H1 (cell line): ENCODE measurements around the gene GKAP1. TPM values are rescaled to one million over a fixed set of nuclear protein-coding genes. Genes with fewer than 3 reads are reported as not detected.

Experiments
- CTCF ChIA-PET: fragments of 300-600 bp; sonication (Branson Sonifier 250); formaldehyde crosslinking; loops from one replicate; lab custom pipeline; 2021; ENCODE audit not compliant: partially characterized antibody; lab: Charles Lee
- POLR2A ChIA-PET: fragments of 300-600 bp; sonication (Branson Sonifier 250); formaldehyde crosslinking; loops from one replicate; lab custom pipeline; 2021; ENCODE audit warnings: inconsistent platforms; ENCODE audit not compliant: partially characterized antibody; lab: Charles Lee
- DNase-seq, 2 experiments: peaks; one replicate each; pipeline versions ENCODE4 v3.0.0 to v3.0.0-alpha.2; 2010 to 2022; ENCODE audit warnings: low spot score in 2 of 2, low read depth in 1 of 2, mixed read lengths in 1 of 2
- FAIRE-seq: peaks from 2 replicates; lab custom pipeline; 2011; peaks lifted over from hg19 to GRCh38; lab: Jason Lieb, UNC
- H2AFZ ChIP-seq: 2 replicates; pipeline ENCODE4 v1.8.1; 2012; ENCODE audit warnings: low read length, inconsistent platforms
- H2AK5ac ChIP-seq: 2 replicates; pipeline ENCODE4 v1.6.1; 2013; ENCODE audit warnings: low read depth, low read length
- H2BK120ac ChIP-seq: replicated peaks from 2 replicates; pipeline ENCODE3; 2013; ENCODE audit warnings: low read depth, low read length, inconsistent platforms
- H2BK12ac ChIP-seq: 2 replicates; pipeline ENCODE4 v1.6.1; 2013; ENCODE audit warnings: low read depth, low read length
- H2BK15ac ChIP-seq: 2 replicates; pipeline ENCODE4 v1.6.1; 2013; ENCODE audit warnings: low read length
- H2BK20ac ChIP-seq: 2 replicates; pipeline ENCODE4 v1.6.1; 2013; ENCODE audit warnings: low read length
- H2BK5ac ChIP-seq: 2 replicates; pipeline ENCODE4 v1.6.1; 2013; ENCODE audit warnings: low read depth, low read length
- H3K14ac ChIP-seq: 2 replicates; pipeline ENCODE4 v1.6.1; 2013; ENCODE audit warnings: inconsistent platforms; ENCODE audit not compliant: insufficient read length
- H3K18ac ChIP-seq: 2 replicates; pipeline ENCODE4 v1.6.1; 2013; ENCODE audit warnings: low read length; ENCODE audit errors: extremely low read depth
- H3K23ac ChIP-seq: 2 replicates; pipeline ENCODE4 v1.6.1; 2013; ENCODE audit warnings: inconsistent platforms; ENCODE audit not compliant: insufficient read length
- H3K23me2 ChIP-seq: 2 replicates; pipeline ENCODE4 v1.6.1; 2013; ENCODE audit warnings: low read depth, low read length
- H3K27ac ChIP-seq: 2 replicates; pipeline ENCODE4 v1.6.1; 2011; ENCODE audit warnings: low read depth, low read length, inconsistent platforms
- H3K27me3 ChIP-seq, 4 experiments: replicated peaks in 1 of 4; 1 replicate in 1 of 4; 2 replicates in 3 of 4; pipeline versions ENCODE4 v1.6.1 to v1.8.1; 2011 to 2013; ENCODE audit warnings: low read length in 3 of 4, mild to moderate bottlenecking in 3 of 4, inconsistent platforms in 2 of 4, mixed read lengths in 2 of 4, moderate library complexity in 1 of 4; ENCODE audit not compliant: control insufficient read depth in 3 of 4, insufficient read depth in 3 of 4; ENCODE audit errors: extremely low read depth in 1 of 4
- H3K36me3 ChIP-seq, 4 experiments: 2 replicates each; pipeline versions ENCODE4 v1.6.1 to v1.8.1; 2011 to 2013; ENCODE audit warnings: mild to moderate bottlenecking in 4 of 4, low read length in 3 of 4, moderate library complexity in 2 of 4, control low read depth in 1 of 4, inconsistent platforms in 1 of 4; ENCODE audit not compliant: insufficient read depth in 4 of 4, control insufficient read depth in 2 of 4
- H3K4ac ChIP-seq: replicated peaks from 2 replicates; pipeline ENCODE3; 2013; ENCODE audit warnings: low read length, low read depth, mixed read lengths, inconsistent platforms; ENCODE audit not compliant: insufficient read length
- H3K4me1 ChIP-seq, 4 experiments: replicated peaks in 1 of 4; 1 replicate in 1 of 4; 2 replicates in 3 of 4; pipeline versions ENCODE4 v1.6.1 to v1.8.1; 2011 to 2013; ENCODE audit warnings: low read length in 3 of 4, inconsistent platforms in 2 of 4, mixed read lengths in 1 of 4; ENCODE audit not compliant: insufficient read depth in 4 of 4, control insufficient read depth in 3 of 4
- H3K4me2 ChIP-seq, 2 experiments: 2 replicates each; pipeline versions ENCODE4 v1.6.1 to v1.8.1; 2011 to 2013; ENCODE audit warnings: low read depth in 2 of 2, low read length in 2 of 2, control low read depth in 1 of 2, inconsistent platforms in 1 of 2, mild to moderate bottlenecking in 1 of 2; ENCODE audit not compliant: insufficient read depth in 1 of 2
- H3K4me3 ChIP-seq, 4 experiments: fragments of 200-600, 300-600 bp in 1 of 4; sonication (generic), shearing (Covaris generic), sonication (Bioruptor Twin) in 1 of 4; 2 replicates each; pipeline versions ENCODE4 v1.5.1 to v1.8.1; 2011 to 2016; ENCODE audit warnings: low read length in 4 of 4, low read depth in 3 of 4, control low read depth in 2 of 4, inconsistent platforms in 2 of 4, mild to moderate bottlenecking in 2 of 4, mixed read lengths in 1 of 4, moderate library complexity in 1 of 4; ENCODE audit not compliant: insufficient read depth in 2 of 4; ENCODE audit errors: extremely low read depth in 1 of 4
- H3K56ac ChIP-seq: replicated peaks from 2 replicates; pipeline ENCODE3; 2013; ENCODE audit warnings: low read depth, mild to moderate bottlenecking, mixed read lengths, low read length, inconsistent platforms; ENCODE audit not compliant: insufficient read length
- H3K79me1 ChIP-seq: 2 replicates; pipeline ENCODE4 v1.6.1; 2013; ENCODE audit warnings: low read depth, low read length, control low read depth
- H3K79me2 ChIP-seq, 2 experiments: 2 replicates each; pipeline versions ENCODE4 v1.6.1 to v1.8.1; 2012 to 2013; ENCODE audit warnings: low read length in 2 of 2, mild to moderate bottlenecking in 2 of 2, inconsistent platforms in 1 of 2; ENCODE audit not compliant: insufficient read depth in 2 of 2, control insufficient read depth in 1 of 2
- H3K9ac ChIP-seq, 4 experiments: replicated peaks in 1 of 4; 1 replicate in 1 of 4; 2 replicates in 3 of 4; pipeline versions ENCODE4 v1.6.1 to v1.8.1; 2011 to 2013; ENCODE audit warnings: low read depth in 3 of 4, low read length in 3 of 4, control low read depth in 2 of 4, mild to moderate bottlenecking in 2 of 4, moderate library complexity in 2 of 4, inconsistent platforms in 1 of 4; ENCODE audit errors: extremely low read depth in 1 of 4
- H3K9me3 ChIP-seq, 2 experiments: 2 replicates each; pipeline versions ENCODE4 v1.6.1 to v1.8.1; 2012 to 2013; ENCODE audit warnings: mild to moderate bottlenecking in 2 of 2, moderate library complexity in 2 of 2, control low read depth in 1 of 2, inconsistent platforms in 1 of 2, low read depth in 1 of 2, low read length in 1 of 2, mixed read lengths in 1 of 2; ENCODE audit not compliant: insufficient read depth in 2 of 2
- H4K20me1 ChIP-seq, 2 experiments: replicated peaks in 1 of 2; 2 replicates each; pipeline versions ENCODE3 to v1.8.1; 2011 to 2013; ENCODE audit warnings: inconsistent platforms in 2 of 2, low read length in 2 of 2, mild to moderate bottlenecking in 1 of 2; ENCODE audit not compliant: insufficient read depth in 2 of 2, control insufficient read depth in 1 of 2
- H4K5ac ChIP-seq: 2 replicates; pipeline ENCODE4 v1.6.1; 2013; ENCODE audit warnings: low read length, low read depth, mixed read lengths, inconsistent platforms; ENCODE audit not compliant: insufficient read length
- H4K8ac ChIP-seq: 2 replicates; pipeline ENCODE4 v1.8.0; 2013; ENCODE audit warnings: mild to moderate bottlenecking, moderate library complexity, low read length, inconsistent platforms; ENCODE audit not compliant: insufficient read depth; ENCODE audit errors: extremely low read depth
- H4K91ac ChIP-seq: replicated peaks from 2 replicates; pipeline ENCODE3; 2013; ENCODE audit warnings: low read length, mixed read lengths, inconsistent platforms; ENCODE audit not compliant: insufficient read length
- ATF2 ChIP-seq: IDR thresholded peaks from 2 replicates; pipeline ENCODE4 v1.6.1; 2012; ENCODE audit warnings: low read length, inconsistent platforms
- CBX5 ChIP-seq: fragments of 300-800, 300-1000 bp; sonication (generic); IDR thresholded peaks from 2 replicates; pipeline ENCODE4 v1.7.1; 2016; ENCODE audit warnings: antibody characterized with exemption, low read length, low read depth
- CBX8 ChIP-seq: fragments of 300-800, 300-1000 bp; sonication (generic); IDR thresholded peaks from 2 replicates; pipeline ENCODE4 v1.7.1; 2016; ENCODE audit warnings: low read depth, low read length, borderline replicate concordance
- CTBP2 ChIP-seq: IDR thresholded peaks from 2 replicates; pipeline ENCODE4 v1.7.0; 2011; ENCODE audit warnings: borderline replicate concordance, mild to moderate bottlenecking, moderate library complexity, mixed read lengths, low read length; ENCODE audit not compliant: insufficient read depth, insufficient read length
- FOSL1 ChIP-seq: IDR thresholded peaks from 2 replicates; pipeline ENCODE4 v1.6.1; 2011; ENCODE audit warnings: mild to moderate bottlenecking, low read depth, low read length, moderate library complexity; ENCODE audit not compliant: insufficient read depth
- POU5F1 ChIP-seq: IDR thresholded peaks from 2 replicates; pipeline ENCODE4 v1.6.1; 2011; ENCODE audit warnings: low read depth, mild to moderate bottlenecking, low read length, moderate library complexity
- RBBP5 ChIP-seq: IDR thresholded peaks from 2 replicates; pipeline ENCODE4 v1.7.1; 2012; ENCODE audit warnings: low read depth, mild to moderate bottlenecking, inconsistent platforms, low read length, moderate library complexity, borderline replicate concordance
- SUZ12 ChIP-seq: fragments of 200-600 bp; sonication (generic); IDR thresholded peaks from 2 replicates; pipeline ENCODE4 v1.6.1; 2012; ENCODE audit warnings: mild to moderate bottlenecking, inconsistent platforms, low read length, moderate library complexity, mixed read lengths
- TBP ChIP-seq: IDR thresholded peaks from 2 replicates; pipeline ENCODE4 v1.6.1; 2011; ENCODE audit warnings: low read depth, low read length, improper control_type of control experiment
- TEAD4 ChIP-seq: IDR thresholded peaks from 2 replicates; pipeline ENCODE4 v1.6.1; 2012; ENCODE audit warnings: low read depth, low read length, inconsistent platforms, mixed read lengths
- YY1 ChIP-seq: IDR thresholded peaks from 2 replicates; pipeline ENCODE4 v1.6.1; 2011; ENCODE audit warnings: low read depth, mild to moderate bottlenecking, low read length
- WGBS, 2 experiments: shearing (Covaris generic) in 1 of 2; methylation state at CpG; one replicate each; pipeline versions ENCODE4 v1.1.6 to v1.1.7; 2013 to 2015; ENCODE audit warnings: low lambda C conversion rate in 2 of 2, mixed read lengths in 2 of 2, inconsistent platforms in 1 of 2, low coverage in 1 of 2, missing lambda C conversion rate in 1 of 2; ENCODE audit not compliant: insufficient replicate concordance in 2 of 2, insufficient coverage in 1 of 2, insufficient read length in 1 of 2; ENCODE audit errors: extremely low coverage in 1 of 2, missing lambda C conversion rate in 1 of 2; 5-methylcytosine and 5-hydroxymethylcytosine counted together
- polyA plus RNA-seq, 7 experiments: library from polyadenylated mRNA; depleted of rRNA in 3 of 7; stranded (reverse) in 5 of 7; unstranded in 2 of 7; fragments of >200 nt in 5 of 7; fragments of 200-250 nt in 2 of 7; gene quantifications; 1 replicate in 5 of 7; 2 replicates in 1 of 7; 4 replicates in 1 of 7; pipeline versions ENCODE4 v1.2.1 to v1.2.3, GENCODE V29; 2011 to 2013; ENCODE audit warnings: missing spikeins in 2 of 7, mixed read lengths in 2 of 7
- total RNA-seq: library from RNA; stranded (reverse); fragmentation: NEBNext Ultra II Directional; extraction: Animal tissue kit (Norgen Biotek cat#: 25700); gene quantifications from 2 replicates; pipeline ENCODE4 v1.2.1, GENCODE V29; 2021
- TF ChIP-seq, protein P1 (sequence below): IDR thresholded peaks from 2 replicates; pipeline ENCODE4 v1.6.1; 2012; ENCODE audit warnings: inconsistent platforms

The GKAP1 gene
- total and polyA plus RNA-seq, 2 of the 8 experiments (the other 6 are each of a cell fraction or from before 2014, with no cell fraction given) = 0.97 to 5.3 TPM

DNA sequence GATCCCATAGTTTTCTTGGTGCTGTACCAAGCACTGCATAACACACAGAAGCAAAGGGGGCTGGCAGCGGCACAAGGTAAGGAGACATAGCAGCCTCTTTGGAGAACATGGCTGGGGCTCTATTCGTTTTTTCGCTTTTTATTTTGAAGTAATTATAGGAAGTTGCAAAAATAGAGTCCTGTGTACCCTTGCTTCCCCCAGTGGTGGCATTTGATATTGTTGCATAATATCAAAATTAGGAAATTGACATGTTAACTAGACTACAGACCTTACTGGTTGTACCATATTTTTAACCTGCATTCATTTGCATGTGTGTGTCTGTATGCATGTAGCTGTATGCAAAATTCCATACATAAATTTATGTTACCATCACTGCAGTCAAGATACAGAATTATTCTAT, 103.2 kb downstream of the GKAP1 start:
- Histone ChIP-seq H2AK5ac (no peak overlapping the region), H2AFZ (no peak overlapping the region), H3K56ac (no peak overlapping the region), H2BK5ac (no peak overlapping the region), H3K79me1 (no peaks in the 10 kb centered on the region), H2BK12ac (no peak overlapping the region), H4K91ac (no peak overlapping the region), H4K20me1 (no peaks in the 10 kb centered on the region), H3K27ac (no peak overlapping the region), H2BK15ac (no peak overlapping the region), H3K4ac (no peak overlapping the region), H3K18ac (no peak overlapping the region), H3K9ac (no peak overlapping the region), H4K5ac (no peak overlapping the region), H3K23ac (no peak overlapping the region), H3K79me2 (no peaks in the 10 kb centered on the region), H3K14ac (no peak overlapping the region), H3K36me3 (no peaks in the 10 kb centered on the region), H3K23me2 (no peaks in the 10 kb centered on the region; the same call in 1 of the 2 replicates), H3K4me2 (no peak overlapping the region), H2BK120ac (no peak overlapping the region), H2BK20ac (no peak overlapping the region), H3K27me3 (no peaks in the 10 kb centered on the region), H3K4me1 (no peaks in the 10 kb centered on the region), H4K8ac (no peak overlapping the region), H3K9me3 (peaks cover 0 to 2% of the 10 kb centered on the region in 2 experiments; a peak in 1 of 4 replicates), H3K4me3 (no peak overlapping the region)
- ChIA-PET POLR2A (no interaction called here), CTCF (interaction anchor here (1.3 kb wide), 1 partner anchor 33 kb away, joined by 3 read pairs; no protein-coding TSS in a partner anchor)
- no peak for DNase-seq
- 86% methylated on average over 3 of the region's 3 CpGs; no CpG with 5 or more reads in 1 of the 2 experiments for WGBS, 2 experiments
- FAIRE-seq = no peak
- TF ChIP-seq CBX8 (no peak), TBP (no peak), CTBP2 (no peak), SUZ12 (no peak), ATF2 (no peak), FOSL1 (no peak), CBX5 (no peak), POU5F1 (no peak), RBBP5 (no peak), TEAD4 (no peak), YY1 (no peak)
- TF ChIP-seq, protein P1, sequence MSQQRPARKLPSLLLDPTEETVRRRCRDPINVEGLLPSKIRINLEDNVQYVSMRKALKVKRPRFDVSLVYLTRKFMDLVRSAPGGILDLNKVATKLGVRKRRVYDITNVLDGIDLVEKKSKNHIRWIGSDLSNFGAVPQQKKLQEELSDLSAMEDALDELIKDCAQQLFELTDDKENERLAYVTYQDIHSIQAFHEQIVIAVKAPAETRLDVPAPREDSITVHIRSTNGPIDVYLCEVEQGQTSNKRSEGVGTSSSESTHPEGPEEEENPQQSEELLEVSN = no peak
